Measurements from ENCODE around the gene CERS6. TPM values are rescaled to one million over a fixed set of nuclear protein-coding genes. Genes with fewer than 3 reads are reported as not detected.

CERS6 gene
- total and polyA plus RNA-seq, 2 donors from 2014 or later, result 9.4 to 18.8 TPM

- H3K9me3 ChIP-seq (ENCODE audit: control insufficient read depth in 2 of 3, insufficient read depth in 1 of 3, low read length in 3 of 3), result no peaks in the 10 kb centered on the region
- no peak for TF ChIP-seq CTCF (IDR thresholded peaks at IDR 0.05; ENCODE audit: borderline replicate concordance, extremely low read depth, insufficient read depth)
- intact Hi-C loops (cut with DNase I), result no loop called here
- H3K27ac ChIP-seq (ENCODE audit: low read depth in 2 of 2, low read length in 2 of 2), result no peak overlapping the region
- no peaks in the 10 kb centered on the region for H3K36me3 ChIP-seq (ENCODE audit: control insufficient read depth in 2 of 3, insufficient read depth in 3 of 3, low read length in 3 of 3)
- peaks cover 0 to 3% (median 0%) of the 10 kb centered on the region in 3 donors for H3K4me1 ChIP-seq (ENCODE audit: control insufficient read depth in 2 of 3, insufficient read depth in 2 of 3, low read depth in 1 of 3, low read length in 3 of 3)
- FAIRE-seq (no peak), DNase-seq (no peak)
- H3K27me3 ChIP-seq (ENCODE audit: control insufficient read depth, insufficient read depth, low read length), result no peaks in the 10 kb centered on the region
- H3K9ac ChIP-seq (ENCODE audit: low read length in 3 of 3), result no peak overlapping the region
- no peak overlapping the region for H3K4me3 ChIP-seq (ENCODE audit: low read length in 3 of 3)
Measured at GRCh38 chr2:168685600-168686451, 229.8 kb downstream of the CERS6 start.

- DNase-seq (no peak), FAIRE-seq (no peak)
- H3K36me3 ChIP-seq (ENCODE audit: control insufficient read depth in 2 of 3, insufficient read depth in 3 of 3, low read length in 3 of 3), result no peaks in the 10 kb centered on the region
- H3K9ac ChIP-seq (ENCODE audit: low read length in 3 of 3), result no peak overlapping the region
- no peaks in the 10 kb centered on the region for H3K27me3 ChIP-seq (ENCODE audit: control insufficient read depth, insufficient read depth, low read length)
- H3K4me1 ChIP-seq (ENCODE audit: control insufficient read depth in 2 of 3, insufficient read depth in 2 of 3, low read depth in 1 of 3, low read length in 3 of 3), result peaks cover 0 to 3% (median 0%) of the 10 kb centered on the region in 3 donors
- no peak overlapping the region for H3K27ac ChIP-seq (ENCODE audit: low read depth in 2 of 2, low read length in 2 of 2)
- intact Hi-C loops (cut with DNase I), result no loop called here
- no peak overlapping the region for H3K4me3 ChIP-seq (ENCODE audit: low read length in 3 of 3)
- TF ChIP-seq CTCF (IDR thresholded peaks at IDR 0.05; ENCODE audit: borderline replicate concordance, extremely low read depth, insufficient read depth), result no peak
- H3K9me3 ChIP-seq (ENCODE audit: control insufficient read depth in 2 of 3, insufficient read depth in 1 of 3, low read length in 3 of 3), result no peaks in the 10 kb centered on the region
Measured at GRCh38 chr2:168686452-168687191, 230.6 kb downstream of the CERS6 start.

GRCh38 chr2:168687314-168687713 lies 231.2 kb downstream of the CERS6 start:
- peak in 1 of 5 donors; percentile 39 for DNase-seq
- TF ChIP-seq CTCF (IDR thresholded peaks at IDR 0.05; ENCODE audit: borderline replicate concordance, extremely low read depth, insufficient read depth), result peak; percentile 40
- FAIRE-seq, result no peak
- Histone ChIP-seq H3K4me1 (ENCODE audit: control insufficient read depth in 2 of 3, insufficient read depth in 2 of 3, low read depth in 1 of 3, low read length in 3 of 3) (peaks cover 0 to 3% (median 0%) of the 10 kb centered on the region in 3 donors), H3K4me3 (ENCODE audit: low read length in 3 of 3) (no peak overlapping the region), H3K27ac (ENCODE audit: low read depth in 2 of 2, low read length in 2 of 2) (no peak overlapping the region), H3K27me3 (ENCODE audit: control insufficient read depth, insufficient read depth, low read length) (no peaks in the 10 kb centered on the region), H3K36me3 (ENCODE audit: control insufficient read depth in 2 of 3, insufficient read depth in 3 of 3, low read length in 3 of 3) (no peaks in the 10 kb centered on the region), H3K9ac (ENCODE audit: low read length in 3 of 3) (no peak overlapping the region), H3K9me3 (ENCODE audit: control insufficient read depth in 2 of 3, insufficient read depth in 1 of 3, low read length in 3 of 3) (no peaks in the 10 kb centered on the region)
- intact Hi-C loops (cut with DNase I), result no loop called here

Data from kidney (tissue), 14 donors.